GM13977 (cell line): Measurements from ENCODE around the gene FAXDC2.
"Not testable (repeated sequence)": the region's sequence is repeated elsewhere in the genome, so short reads cannot be mapped to it uniquely, and the experiment has no call there.

Source experiments
- DNase-seq: peaks from one replicate; pipeline ENCODE4 v3.0.0; 2012; ENCODE audit warnings: low spot score
- CTCF ChIP-seq: IDR thresholded peaks from 2 replicates; pipeline ENCODE4 v1.5.1; 2012; ENCODE audit warnings: mild to moderate bottlenecking, control low read depth; ENCODE audit not compliant: insufficient read depth; ENCODE audit errors: extremely low read depth, missing control alignments
- in situ Hi-C: fragments of 300-500 bp; cut with MboI; formaldehyde crosslinking; loops from one replicate; pipeline ENCODE4 v1.12.0; 2022; ENCODE audit warnings: low sequenced_read_pairs, low pct_unique_long_range_greater_than_20kb, mixed read lengths, inconsistent platforms; ENCODE audit not compliant: unreplicated experiment

FAXDC2 gene

GRCh38 chr5:154841273-154841661 is 9.1 kb downstream of the FAXDC2 start:
- no peak for TF ChIP-seq CTCF
- in situ Hi-C loops: no loop called here
- no peak for DNase-seq

- no peak for TF ChIP-seq CTCF
- in situ Hi-C loops: no loop called here
- DNase-seq: no peak
Measured at GRCh38 chr5:154840435-154841272, 9.7 kb downstream of the FAXDC2 start.

- no peak for DNase-seq
- in situ Hi-C loops: no loop called here
- no peak for TF ChIP-seq CTCF
Measured at GRCh38 chr5:154837009-154837901, 13.1 kb downstream of the FAXDC2 start.

GRCh38 chr5:154836225-154836624 is 14.2 kb downstream of the FAXDC2 start:
- in situ Hi-C loops: no loop called here
- DNase-seq: no peak
- TF ChIP-seq CTCF: no peak

- DNase-seq, in situ Hi-C loops: not testable (repeated sequence)
Measured at GRCh38 chr5:154835701-154836052, 14.7 kb downstream of the FAXDC2 start.

GRCh38 chr5:154834053-154834452 is 16.4 kb downstream of the FAXDC2 start:
- in situ Hi-C loops: no loop called here
- DNase-seq: no peak
- TF ChIP-seq CTCF: no peak

- DNase-seq, in situ Hi-C loops: not testable (repeated sequence)
Measured at GRCh38 chr5:154832804-154833203, 17.6 kb downstream of the FAXDC2 start.
